NT2/D1 (cell line): ENCODE measurements around the gene PM20D2.

Source experiments
- SUZ12 ChIP-seq: IDR thresholded peaks from 2 replicates; pipeline ENCODE4 v1.6.1; 2011; ENCODE audit not compliant: insufficient read length, insufficient read depth; ENCODE audit errors: extremely low read depth
- YY1 ChIP-seq: IDR thresholded peaks from 2 replicates; pipeline ENCODE4 v1.6.1; 2011; ENCODE audit not compliant: insufficient read length, insufficient read depth

GRCh38 chr6:89184344-89184743 is 38.5 kb downstream of the PM20D2 start:
- TF ChIP-seq YY1 (no peak), SUZ12 (no peak)
